8988T (cell line): Measurements from ENCODE around the gene COX17.

ENCODE experiments used
- DNase-seq: peaks from one replicate; pipeline ENCODE4 v3.0.0; 2011

Gene COX17

GRCh38 chr3:119643528-119643927 is 33.7 kb downstream of the COX17 start:
- DNase-seq, result no peak

GRCh38 chr3:119642746-119643473 is 34.3 kb downstream of the COX17 start:
- no peak for DNase-seq

GRCh38 chr3:119641416-119641815 is 35.8 kb downstream of the COX17 start:
- no peak for DNase-seq

- no peak for DNase-seq
Observed at GRCh38 chr3:119639494-119640350, 37.5 kb downstream of the COX17 start.

GRCh38 chr3:119637679-119638477 is 39.3 kb downstream of the COX17 start:
- DNase-seq, result no peak

GRCh38 chr3:119636891-119637611 is 40.2 kb downstream of the COX17 start:
- DNase-seq, result no peak

GRCh38 chr3:119636249-119636648 is 41.0 kb downstream of the COX17 start:
- DNase-seq, result no peak

- no peak for DNase-seq
Observed at GRCh38 chr3:119635719-119636118, 41.5 kb downstream of the COX17 start.

GRCh38 chr3:119632829-119633228 is 44.4 kb downstream of the COX17 start:
- no peak for DNase-seq

GRCh38 chr3:119632216-119632615 is 45.0 kb downstream of the COX17 start:
- DNase-seq, result no peak

GRCh38 chr3:119631516-119631915 is 45.7 kb downstream of the COX17 start:
- DNase-seq, result no peak

- no peak for DNase-seq
Observed at GRCh38 chr3:119630880-119631329, 46.3 kb downstream of the COX17 start.

- no peak for DNase-seq
Observed at GRCh38 chr3:119630128-119630879, 46.9 kb downstream of the COX17 start.

GRCh38 chr3:119628816-119629445 is 48.3 kb downstream of the COX17 start:
- no peak for DNase-seq

- DNase-seq, result no peak
Observed at GRCh38 chr3:119628390-119628789, 48.8 kb downstream of the COX17 start.

- no peak for DNase-seq
Observed at GRCh38 chr3:119627461-119627860, 49.7 kb downstream of the COX17 start.

GRCh38 chr3:119626196-119626595 is 51.0 kb downstream of the COX17 start:
- DNase-seq, result no peak

- DNase-seq, result no peak
Observed at GRCh38 chr3:119625451-119626153, 51.6 kb downstream of the COX17 start.

- no peak for DNase-seq
Observed at GRCh38 chr3:119624002-119624720, 53.0 kb downstream of the COX17 start.

- no peak for DNase-seq
Observed at GRCh38 chr3:119620899-119621298, 56.3 kb downstream of the COX17 start.
